Myocyte (in vitro differentiated cells): ENCODE data around the gene DRICH1. TPM values are rescaled to one million over a fixed set of nuclear protein-coding genes. Genes with fewer than 3 reads are reported as not detected.
"Not testable (repeated sequence)": the region's sequence is repeated elsewhere in the genome, so short reads cannot be mapped to it uniquely, and the experiment has no call there.

Experiments used
- DNase-seq: peaks from one replicate; pipeline ENCODE4 v3.0.0-alpha.2; 2012; ENCODE audit warnings: low read depth
- total RNA-seq: library from RNA; depleted of rRNA; stranded (reverse); fragments of >200 nt; gene quantifications from 2 replicates; pipeline ENCODE4 v1.2.3, GENCODE V29; 2014

The DRICH1 gene
- total RNA-seq, 1 donor from 2014 or later, result 0.21 TPM

GRCh38 chr22:23651676-23652075 is 19.6 kb upstream of the DRICH1 start:
- DNase-seq, result no peak

GRCh38 chr22:23649071-23649501 is 17.0 kb upstream of the DRICH1 start:
- no peak for DNase-seq

- DNase-seq, result not testable (repeated sequence)
Observed at GRCh38 chr22:23646526-23646925, 14.4 kb upstream of the DRICH1 start.

GRCh38 chr22:23640206-23640605 is 8.1 kb upstream of the DRICH1 start:
- DNase-seq, result not testable (repeated sequence)

- DNase-seq, result no peak
Observed at GRCh38 chr22:23639661-23640060, 7.5 kb upstream of the DRICH1 start.

- DNase-seq, result no peak
Observed at GRCh38 chr22:23638611-23639010, 6.5 kb upstream of the DRICH1 start.

- not testable (repeated sequence) for DNase-seq
Observed at GRCh38 chr22:23635291-23635690, 3.2 kb upstream of the DRICH1 start.

GRCh38 chr22:23628056-23628743 is 3.9 kb downstream of the DRICH1 start:
- not testable (repeated sequence) for DNase-seq

- DNase-seq, result peak; percentile 19
Observed at GRCh38 chr22:23627401-23628055, 4.6 kb downstream of the DRICH1 start.

GRCh38 chr22:23626286-23626975 is 5.7 kb downstream of the DRICH1 start:
- peak; percentile 63 for DNase-seq

- peak; percentile 55 for DNase-seq
Observed at GRCh38 chr22:23622634-23623033, 9.5 kb downstream of the DRICH1 start.

- not testable (repeated sequence) for DNase-seq
Observed at GRCh38 chr22:23621916-23622315, 10.2 kb downstream of the DRICH1 start.

- no peak for DNase-seq
Observed at GRCh38 chr22:23621082-23621780, 10.9 kb downstream of the DRICH1 start.

GRCh38 chr22:23613193-23613972 is 18.7 kb downstream of the DRICH1 start:
- no peak for DNase-seq

GRCh38 chr22:23609983-23610781 is 21.9 kb downstream of the DRICH1 start:
- DNase-seq, result no peak

- DNase-seq, result peak; percentile 65
Observed at GRCh38 chr22:23608583-23608982, 23.5 kb downstream of the DRICH1 start.

GRCh38 chr22:23606204-23607131 is 25.7 kb downstream of the DRICH1 start:
- DNase-seq, result no peak

- DNase-seq, result no peak
Observed at GRCh38 chr22:23604939-23605712, 27.0 kb downstream of the DRICH1 start.
